ENCODE data around the gene SPDEF. TPM values are rescaled to one million over a fixed set of nuclear protein-coding genes. Genes with fewer than 3 reads are reported as not detected.

The SPDEF gene
- total RNA-seq, 1 donor from 2014 or later: not detected

DNA sequence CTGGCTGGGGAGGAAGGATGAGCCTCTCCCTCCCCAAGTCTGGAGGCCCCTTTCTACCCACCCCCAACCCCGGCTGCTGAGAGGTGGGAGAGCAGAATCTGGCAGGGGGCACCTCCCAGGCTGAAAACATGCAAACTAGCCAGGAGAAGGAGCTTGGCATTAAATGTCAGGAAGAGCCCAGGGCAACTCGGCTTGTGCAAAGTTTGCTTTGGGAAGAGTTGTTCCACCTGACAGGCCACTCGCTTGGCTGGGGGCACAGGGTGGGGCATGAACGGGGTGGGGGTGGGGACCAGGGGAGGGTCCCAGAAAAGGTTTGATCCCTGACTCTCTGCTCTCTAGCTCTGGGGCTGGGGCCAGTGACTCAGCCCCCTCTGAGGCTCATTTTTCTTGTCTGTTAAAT, 3.0 kb downstream of the SPDEF start:
- DNase-seq: no peak
- H3K4me1 Mint-ChIP-seq (ENCODE audit: low read depth, unreplicated experiment): peaks cover 9% of the 10 kb centered on the region
- no peak overlapping the region for H3K4me3 Mint-ChIP-seq (ENCODE audit: unreplicated experiment)
- H3K36me3 Mint-ChIP-seq (ENCODE audit: unreplicated experiment): no peaks in the 10 kb centered on the region
- TF ChIP-seq, protein P1, sequence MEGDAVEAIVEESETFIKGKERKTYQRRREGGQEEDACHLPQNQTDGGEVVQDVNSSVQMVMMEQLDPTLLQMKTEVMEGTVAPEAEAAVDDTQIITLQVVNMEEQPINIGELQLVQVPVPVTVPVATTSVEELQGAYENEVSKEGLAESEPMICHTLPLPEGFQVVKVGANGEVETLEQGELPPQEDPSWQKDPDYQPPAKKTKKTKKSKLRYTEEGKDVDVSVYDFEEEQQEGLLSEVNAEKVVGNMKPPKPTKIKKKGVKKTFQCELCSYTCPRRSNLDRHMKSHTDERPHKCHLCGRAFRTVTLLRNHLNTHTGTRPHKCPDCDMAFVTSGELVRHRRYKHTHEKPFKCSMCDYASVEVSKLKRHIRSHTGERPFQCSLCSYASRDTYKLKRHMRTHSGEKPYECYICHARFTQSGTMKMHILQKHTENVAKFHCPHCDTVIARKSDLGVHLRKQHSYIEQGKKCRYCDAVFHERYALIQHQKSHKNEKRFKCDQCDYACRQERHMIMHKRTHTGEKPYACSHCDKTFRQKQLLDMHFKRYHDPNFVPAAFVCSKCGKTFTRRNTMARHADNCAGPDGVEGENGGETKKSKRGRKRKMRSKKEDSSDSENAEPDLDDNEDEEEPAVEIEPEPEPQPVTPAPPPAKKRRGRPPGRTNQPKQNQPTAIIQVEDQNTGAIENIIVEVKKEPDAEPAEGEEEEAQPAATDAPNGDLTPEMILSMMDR (IDR thresholded peaks at IDR 0.05; ENCODE audit: partially characterized antibody, unreplicated experiment): no peak
- no peak overlapping the region for H3K27ac Mint-ChIP-seq (ENCODE audit: unreplicated experiment)
- H3K9me3 Mint-ChIP-seq (ENCODE audit: unreplicated experiment): peaks cover 6% of the 10 kb centered on the region
- H3K27me3 Mint-ChIP-seq (ENCODE audit: unreplicated experiment): peaks cover 18% of the 10 kb centered on the region

DNA sequence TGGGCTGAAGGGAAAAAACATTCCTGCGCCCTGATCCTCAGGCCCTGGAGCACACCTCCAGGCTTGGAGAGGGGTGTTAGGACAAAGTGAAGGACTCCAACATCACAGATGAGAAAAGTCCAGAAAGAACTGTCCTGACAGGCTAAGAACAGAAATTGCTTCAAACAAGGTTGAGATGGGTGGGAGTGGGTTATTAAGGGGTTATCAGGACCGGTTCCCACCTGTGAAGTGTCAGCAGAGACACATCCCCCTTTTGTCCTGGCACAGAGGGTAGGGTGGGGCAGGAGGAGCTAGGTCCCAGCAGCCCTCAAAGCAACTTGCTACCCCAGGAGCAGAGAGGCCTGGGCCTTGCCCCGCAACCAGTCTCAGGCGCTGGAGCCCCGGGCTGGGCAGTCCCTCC, 3.5 kb downstream of the SPDEF start:
- peak overlapping the region; percentile 36 for H3K4me3 Mint-ChIP-seq (ENCODE audit: unreplicated experiment)
- peaks cover 6% of the 10 kb centered on the region for H3K9me3 Mint-ChIP-seq (ENCODE audit: unreplicated experiment)
- peak overlapping the region; percentile 91 for H3K27ac Mint-ChIP-seq (ENCODE audit: unreplicated experiment)

DNA sequence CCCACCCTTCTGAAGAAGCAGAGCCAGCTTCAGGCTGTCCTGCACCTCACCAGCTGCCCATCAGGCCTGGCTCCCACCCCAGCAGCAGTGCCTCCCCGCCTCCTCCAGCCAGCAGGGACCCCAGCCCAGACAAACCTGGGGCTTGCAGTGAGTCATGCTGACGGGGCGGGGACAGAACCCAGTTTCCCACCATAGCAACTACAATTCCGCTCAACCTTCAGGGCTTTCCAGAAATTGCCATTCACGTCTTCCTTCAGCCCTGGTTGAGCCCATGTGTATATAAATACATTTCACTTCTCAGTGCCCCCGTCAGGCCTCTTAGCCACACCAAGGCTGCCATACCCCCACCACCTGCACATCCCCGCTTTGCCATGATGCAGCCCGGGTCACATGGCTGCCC, 4.4 kb downstream of the SPDEF start:
- Mint-ChIP-seq H3K4me3 (ENCODE audit: unreplicated experiment) (no peak overlapping the region), H3K4me1 (ENCODE audit: low read depth, unreplicated experiment) (peaks cover 9% of the 10 kb centered on the region), H3K36me3 (ENCODE audit: unreplicated experiment) (no peaks in the 10 kb centered on the region), H3K27me3 (ENCODE audit: unreplicated experiment) (peaks cover 14% of the 10 kb centered on the region), H3K9me3 (ENCODE audit: unreplicated experiment) (peaks cover 6% of the 10 kb centered on the region), H3K27ac (ENCODE audit: unreplicated experiment) (peak overlapping the region; percentile 91)
- TF ChIP-seq, protein P1 (IDR thresholded peaks at IDR 0.05; ENCODE audit: partially characterized antibody, unreplicated experiment): no peak
- no peak for DNase-seq

More for the DNA sequence above, 3.5 kb downstream of the SPDEF start:
- DNase-seq: no peak
- H3K27me3 Mint-ChIP-seq (ENCODE audit: unreplicated experiment): peaks cover 18% of the 10 kb centered on the region
- peaks cover 9% of the 10 kb centered on the region for H3K4me1 Mint-ChIP-seq (ENCODE audit: low read depth, unreplicated experiment)
- TF ChIP-seq, protein P1 (IDR thresholded peaks at IDR 0.05; ENCODE audit: partially characterized antibody, unreplicated experiment): no peak
- H3K36me3 Mint-ChIP-seq (ENCODE audit: unreplicated experiment): no peaks in the 10 kb centered on the region

DNA sequence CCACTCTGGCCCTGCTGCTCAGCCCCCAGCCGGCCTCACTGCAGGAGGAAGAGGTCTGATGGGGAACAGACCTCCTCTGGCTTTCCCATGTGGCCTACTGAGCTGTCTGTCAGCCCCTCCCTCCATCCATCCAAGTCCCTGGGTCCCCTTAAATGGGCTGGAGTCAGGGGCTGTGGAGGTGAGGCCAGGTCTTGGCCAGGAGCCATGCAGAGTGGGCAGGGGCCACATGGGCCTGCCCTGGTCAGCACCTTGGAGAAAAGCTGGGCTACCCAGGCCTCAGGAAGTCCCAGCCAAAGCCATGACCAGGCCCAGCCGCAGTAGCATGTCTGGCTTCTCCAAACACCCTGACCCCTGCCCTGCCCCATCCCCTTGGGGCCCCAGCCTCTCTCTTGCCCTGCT, 6.3 kb downstream of the SPDEF start:
- DNase-seq: no peak
- peaks cover 13% of the 10 kb centered on the region for H3K27me3 Mint-ChIP-seq (ENCODE audit: unreplicated experiment)
- peaks cover 20% of the 10 kb centered on the region for H3K4me1 Mint-ChIP-seq (ENCODE audit: low read depth, unreplicated experiment)
- no peak overlapping the region for H3K27ac Mint-ChIP-seq (ENCODE audit: unreplicated experiment)
- no peaks in the 10 kb centered on the region for H3K36me3 Mint-ChIP-seq (ENCODE audit: unreplicated experiment)
- no peak overlapping the region for H3K4me3 Mint-ChIP-seq (ENCODE audit: unreplicated experiment)
- peaks cover 3% of the 10 kb centered on the region for H3K9me3 Mint-ChIP-seq (ENCODE audit: unreplicated experiment)
- TF ChIP-seq, protein P1 (IDR thresholded peaks at IDR 0.05; ENCODE audit: partially characterized antibody, unreplicated experiment): no peak

DNA sequence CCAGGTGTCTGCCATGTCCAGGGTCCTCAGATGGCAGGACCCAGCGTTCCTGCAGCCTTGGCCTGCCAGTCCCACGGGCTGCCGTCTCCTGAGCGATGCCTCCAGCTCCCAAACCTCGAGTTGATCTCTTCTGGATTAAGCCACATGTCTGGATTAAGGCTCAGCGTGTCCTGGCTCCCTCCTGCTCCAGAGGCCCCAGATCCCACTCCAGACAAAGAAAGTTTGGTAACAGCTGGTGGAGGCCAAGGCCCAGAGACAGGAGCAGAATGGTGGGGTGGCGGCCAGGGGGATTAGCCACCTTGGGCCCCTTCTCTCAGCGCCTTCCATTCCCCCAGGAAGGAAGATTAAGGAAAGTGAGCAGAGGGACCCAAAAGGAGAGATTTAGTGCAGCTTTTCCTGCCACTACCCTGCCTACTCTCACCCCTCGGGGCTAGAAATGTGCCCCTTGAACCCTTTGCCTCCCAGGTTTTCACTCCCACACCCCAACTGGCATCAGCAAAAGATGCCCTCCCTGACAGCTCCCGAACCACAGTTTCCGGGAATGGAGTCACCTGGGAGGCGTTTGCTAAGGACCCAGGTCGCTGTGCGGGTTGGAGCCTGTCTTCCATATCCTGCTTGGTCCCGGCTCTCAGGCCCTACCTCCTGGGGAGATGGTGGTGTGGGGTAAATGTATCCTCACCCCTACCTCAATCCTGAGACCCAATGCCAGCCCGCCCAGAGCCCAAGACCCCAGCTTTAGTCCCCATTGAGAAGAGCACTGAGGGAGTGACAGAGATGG, 6.9 kb downstream of the SPDEF start:
- H3K9me3 Mint-ChIP-seq (ENCODE audit: unreplicated experiment): peaks cover 3% of the 10 kb centered on the region
- peaks cover 25% of the 10 kb centered on the region for H3K4me1 Mint-ChIP-seq (ENCODE audit: low read depth, unreplicated experiment)

More for the DNA sequence above, 6.9 kb downstream of the SPDEF start:
- Mint-ChIP-seq H3K27ac (ENCODE audit: unreplicated experiment) (no peak overlapping the region), H3K4me3 (ENCODE audit: unreplicated experiment) (no peak overlapping the region), H3K27me3 (ENCODE audit: unreplicated experiment) (peaks cover 18% of the 10 kb centered on the region), H3K36me3 (ENCODE audit: unreplicated experiment) (no peaks in the 10 kb centered on the region)
- TF ChIP-seq, protein P1 (IDR thresholded peaks at IDR 0.05; ENCODE audit: partially characterized antibody, unreplicated experiment): no peak
- DNase-seq: no peak
